GM21360 (cell line): ENCODE results near the gene NCKAP1.
"Not testable (repeated sequence)": the region's sequence is repeated elsewhere in the genome, so short reads cannot be mapped to it uniquely, and the experiment has no call there.

Experiments used
- ATAC-seq: cut with Tn5 transposase; IDR thresholded peaks from one replicate; pipeline ENCODE4 v1.9.1; 2021; ENCODE audit warnings: mild to moderate bottlenecking, moderate library complexity; ENCODE audit not compliant: unreplicated experiment

Gene NCKAP1

DNA sequence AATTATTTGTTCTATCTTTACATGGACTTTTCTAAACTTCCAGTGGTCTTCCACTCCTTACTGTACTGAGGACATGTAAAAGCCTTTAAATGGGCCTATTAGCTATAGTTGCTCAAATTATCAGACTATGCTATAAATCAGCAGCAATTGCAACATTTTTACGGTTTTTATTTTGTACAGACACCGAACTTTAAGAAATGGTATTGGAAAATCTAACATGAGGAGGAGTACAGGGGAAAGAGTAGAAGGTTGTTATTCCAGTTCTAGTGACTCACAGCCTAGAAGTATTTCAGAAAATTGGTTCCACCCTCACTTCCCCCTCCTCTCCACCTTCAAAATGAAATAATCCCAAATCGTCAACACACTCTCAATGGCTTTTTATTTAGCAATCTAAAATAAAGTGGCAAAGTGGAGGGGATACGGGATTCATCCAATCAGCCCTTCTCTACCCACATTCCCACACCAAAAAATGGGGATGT lies 1.1 kb downstream of the NCKAP1 start:
- no peak for ATAC-seq

DNA sequence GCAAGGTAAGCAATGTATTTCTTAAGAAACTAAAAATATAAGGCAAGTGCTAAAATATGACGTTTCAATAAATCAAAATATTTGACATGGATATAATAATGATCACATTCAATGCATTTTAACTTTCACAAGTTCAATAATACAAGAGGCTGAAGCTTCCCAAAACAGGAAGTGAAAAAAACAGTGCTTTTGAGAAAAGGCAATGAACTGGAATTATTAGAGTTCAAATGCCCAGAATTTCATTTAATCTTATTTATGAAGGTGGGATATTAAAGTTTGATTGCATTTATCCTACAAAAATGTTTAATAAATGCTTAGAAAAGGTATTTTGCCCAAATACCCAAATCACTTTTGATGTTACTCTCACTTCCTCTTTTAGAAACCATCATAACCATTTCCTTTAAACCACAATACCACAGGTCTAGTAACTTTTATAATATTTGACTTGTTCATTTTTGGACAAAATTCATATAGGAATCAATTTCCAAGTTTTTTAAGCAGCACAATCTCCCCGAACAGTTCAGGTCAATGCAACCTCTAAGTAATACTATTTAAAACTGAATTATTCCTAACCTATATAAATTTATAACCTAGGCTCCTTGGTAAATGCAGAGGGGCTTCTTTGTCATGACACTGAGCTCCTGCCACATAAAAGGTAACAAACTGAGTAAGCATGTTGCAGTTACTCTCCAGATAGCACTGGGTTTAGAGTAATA lies 2.1 kb downstream of the NCKAP1 start:
- peak; percentile 44 for ATAC-seq

DNA sequence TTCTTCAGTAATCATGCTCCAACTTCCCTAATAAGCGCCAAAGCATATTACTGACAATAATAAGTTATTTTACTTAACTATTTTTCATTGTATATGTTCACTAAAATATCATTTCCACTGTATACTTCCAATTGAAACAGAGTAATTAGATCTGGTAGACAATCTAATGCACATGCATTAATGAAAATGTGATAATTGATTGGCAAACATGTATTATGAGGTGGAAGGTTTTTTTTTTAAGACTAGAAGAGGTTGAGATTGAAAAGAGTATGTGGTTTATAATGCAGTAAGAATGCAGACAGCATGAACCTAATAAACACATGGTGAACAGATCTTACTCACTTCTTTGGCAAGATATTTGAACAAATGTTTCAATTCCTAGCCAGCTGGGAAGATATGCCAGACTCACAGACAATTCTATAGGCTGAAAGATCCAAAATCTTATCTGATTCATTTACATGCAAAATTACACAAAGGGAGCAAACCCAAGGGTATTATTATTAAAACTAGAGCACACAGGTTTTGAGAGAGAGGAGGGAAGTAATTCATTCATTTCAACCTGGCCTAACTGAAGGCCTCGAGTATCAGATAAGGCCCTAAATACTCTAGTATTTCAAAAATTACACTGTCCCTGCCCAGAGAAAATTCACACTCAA lies 2.8 kb downstream of the NCKAP1 start:
- no peak for ATAC-seq

DNA sequence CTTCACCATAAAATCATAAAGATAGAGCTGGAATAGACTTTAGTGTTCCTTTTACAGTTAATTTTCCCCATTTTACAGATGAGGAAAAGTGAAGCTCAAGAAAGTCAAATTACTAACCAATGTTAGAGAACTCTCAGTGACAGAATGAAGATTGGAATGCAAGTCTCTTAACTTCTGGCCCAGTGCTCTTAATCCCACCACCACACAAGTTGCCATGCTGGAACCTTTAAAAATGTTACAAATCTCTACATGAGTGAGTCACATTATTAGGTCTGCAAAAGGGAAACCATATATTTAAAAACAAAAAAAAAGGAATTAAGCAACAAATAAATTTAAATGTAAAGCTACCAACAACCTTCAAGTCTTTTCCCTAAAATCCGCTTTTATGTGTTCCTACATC lies 3.5 kb downstream of the NCKAP1 start:
- ATAC-seq = no peak

DNA sequence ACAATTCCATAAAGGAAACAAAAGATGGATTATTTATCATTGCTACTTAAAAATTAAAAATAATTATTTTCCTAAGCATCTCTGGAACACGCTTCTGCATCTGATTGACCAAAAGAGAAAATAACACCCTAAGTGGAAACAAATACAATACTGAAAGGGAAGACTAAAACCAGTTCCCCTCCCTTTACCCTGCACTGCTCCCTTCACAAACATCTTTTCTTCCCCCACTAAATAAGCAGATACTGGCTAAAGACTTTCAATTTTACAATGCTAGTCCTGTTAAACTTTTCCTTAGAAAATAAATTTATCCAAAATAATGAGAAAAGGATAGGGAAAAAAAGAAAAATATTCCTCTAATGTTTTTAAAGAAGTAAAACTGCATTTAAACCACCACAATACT lies 4.3 kb downstream of the NCKAP1 start:
- ATAC-seq = no peak

DNA sequence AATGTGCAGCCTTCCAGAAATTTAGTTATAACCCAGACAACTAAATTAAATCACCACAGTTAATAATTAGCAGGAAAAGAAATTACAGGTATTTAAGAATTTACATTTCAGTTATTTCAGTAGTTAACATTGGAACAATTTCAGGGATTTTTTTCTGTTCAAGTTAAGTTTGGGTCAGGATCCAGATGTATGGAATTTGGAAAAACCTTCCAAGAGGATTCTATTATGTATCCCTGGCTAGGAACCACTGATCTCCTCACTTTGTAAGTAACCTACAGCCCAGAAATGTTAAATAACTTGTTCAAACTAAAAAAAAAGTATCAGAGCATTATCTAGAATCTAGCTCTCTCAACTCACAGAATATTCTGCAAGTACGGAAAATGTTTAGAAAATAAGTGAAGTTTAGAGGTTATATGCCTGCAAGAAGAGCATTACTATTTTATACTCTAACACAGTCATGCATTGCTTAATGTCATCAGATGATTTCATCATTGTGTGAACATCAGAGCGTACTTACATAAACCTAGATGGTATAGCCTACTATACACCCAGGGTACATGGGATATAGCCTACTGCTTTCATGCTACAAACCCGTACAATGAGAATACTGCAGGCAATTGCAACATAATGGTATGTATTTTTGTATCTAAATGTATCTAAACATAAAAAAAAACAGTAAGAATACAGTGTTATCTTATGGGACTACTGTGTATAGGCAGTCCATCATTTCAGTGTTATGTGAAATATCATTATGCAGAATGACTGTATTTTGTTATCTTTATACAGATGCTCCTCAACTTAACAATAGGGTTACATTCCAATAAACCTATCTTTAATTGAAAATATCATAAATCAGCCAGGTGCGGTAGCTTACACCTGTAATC lies 6.1 kb downstream of the NCKAP1 start:
- ATAC-seq = no peak

DNA sequence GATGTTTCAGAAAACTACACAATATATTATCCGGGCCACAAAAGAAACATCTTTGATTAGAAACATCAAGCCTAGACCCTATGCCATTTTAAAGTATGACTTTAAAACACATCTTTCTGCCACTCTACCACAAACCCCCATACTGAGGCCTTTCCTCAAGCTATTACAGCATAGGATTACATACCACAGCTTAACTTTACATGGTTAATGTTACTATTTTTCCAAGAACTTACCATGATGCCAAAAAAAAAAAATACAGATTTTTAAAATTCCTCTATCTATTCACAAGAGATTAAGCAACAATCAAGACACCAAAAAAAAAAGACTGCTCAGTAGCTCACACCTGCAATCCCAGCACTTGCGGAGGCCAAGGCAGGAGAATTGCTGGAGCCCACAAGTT lies 9.0 kb downstream of the NCKAP1 start:
- ATAC-seq = no peak

DNA sequence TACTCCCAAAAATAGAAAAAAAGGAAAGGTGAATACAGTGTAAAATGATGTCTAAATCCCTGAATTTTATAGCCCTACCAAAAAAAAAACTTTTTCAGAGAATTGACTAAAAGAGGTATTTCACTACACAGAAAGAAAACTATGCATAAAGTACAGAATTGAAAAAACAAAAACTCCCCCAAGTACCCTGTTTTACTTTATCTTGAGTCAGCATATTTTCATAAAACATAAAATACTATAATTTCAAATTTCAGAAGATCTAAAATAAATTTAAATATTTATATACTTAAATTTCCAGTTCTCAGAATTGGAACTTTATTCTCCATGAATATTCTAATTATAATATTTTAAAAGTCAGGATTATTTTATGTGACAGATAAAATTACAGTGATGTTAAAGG lies 10.1 kb downstream of the NCKAP1 start:
- no peak for ATAC-seq

DNA sequence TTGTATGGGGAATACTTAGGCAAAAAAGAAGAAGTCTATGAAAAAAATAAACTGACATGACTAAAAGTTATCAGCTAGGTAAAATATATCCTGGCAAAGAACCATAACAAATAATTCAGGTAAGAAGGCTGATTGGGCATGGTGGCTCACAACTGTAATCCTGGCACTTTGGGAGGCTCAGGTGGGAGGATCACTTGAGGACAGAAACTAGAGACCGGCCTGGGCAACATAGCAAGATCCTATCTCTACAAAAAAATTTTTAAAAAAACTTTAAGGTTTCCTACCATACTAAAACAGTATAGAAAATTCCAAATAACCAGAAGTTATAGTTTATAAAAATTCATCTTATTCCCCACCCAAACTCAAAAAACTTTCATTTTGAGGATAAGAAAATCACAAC lies 10.8 kb downstream of the NCKAP1 start:
- no peak for ATAC-seq

DNA sequence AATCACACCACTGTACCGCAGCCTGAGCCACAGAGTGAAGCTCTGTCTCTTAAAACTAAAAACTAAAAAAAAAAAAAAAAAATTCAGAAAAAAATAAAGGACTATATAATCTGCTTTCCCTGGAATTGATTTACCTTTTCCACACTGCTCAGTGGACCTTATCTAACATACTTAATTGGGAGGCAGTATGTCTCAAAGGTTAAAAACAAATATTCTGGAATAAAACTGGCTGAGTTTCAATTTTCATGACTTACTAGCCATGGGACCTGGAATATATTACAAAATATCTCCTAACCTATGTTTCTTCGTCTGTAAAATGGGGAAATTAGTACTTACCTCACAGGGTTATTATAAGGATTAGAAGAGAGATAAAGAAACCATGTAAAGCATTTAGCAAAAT lies 11.8 kb downstream of the NCKAP1 start:
- no peak for ATAC-seq

DNA sequence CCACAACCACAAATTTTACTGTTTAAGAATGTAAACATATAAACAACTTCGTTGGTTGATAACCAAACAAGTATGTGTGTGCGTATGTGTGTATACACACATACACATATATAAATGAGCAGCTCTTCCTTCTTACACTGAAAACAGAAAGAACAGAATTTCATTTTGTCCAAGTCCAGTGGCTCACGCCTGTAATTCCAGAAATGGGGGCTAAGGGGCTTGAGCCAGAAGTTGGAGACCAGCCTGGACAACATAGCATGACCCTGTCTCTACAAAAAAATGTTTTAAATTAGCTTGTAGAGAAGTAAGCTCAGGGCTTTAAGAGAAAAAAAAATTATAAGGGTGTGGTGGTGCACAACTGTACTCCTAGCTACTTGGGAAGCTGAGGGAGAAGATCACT lies 12.3 kb downstream of the NCKAP1 start:
- no peak for ATAC-seq

DNA sequence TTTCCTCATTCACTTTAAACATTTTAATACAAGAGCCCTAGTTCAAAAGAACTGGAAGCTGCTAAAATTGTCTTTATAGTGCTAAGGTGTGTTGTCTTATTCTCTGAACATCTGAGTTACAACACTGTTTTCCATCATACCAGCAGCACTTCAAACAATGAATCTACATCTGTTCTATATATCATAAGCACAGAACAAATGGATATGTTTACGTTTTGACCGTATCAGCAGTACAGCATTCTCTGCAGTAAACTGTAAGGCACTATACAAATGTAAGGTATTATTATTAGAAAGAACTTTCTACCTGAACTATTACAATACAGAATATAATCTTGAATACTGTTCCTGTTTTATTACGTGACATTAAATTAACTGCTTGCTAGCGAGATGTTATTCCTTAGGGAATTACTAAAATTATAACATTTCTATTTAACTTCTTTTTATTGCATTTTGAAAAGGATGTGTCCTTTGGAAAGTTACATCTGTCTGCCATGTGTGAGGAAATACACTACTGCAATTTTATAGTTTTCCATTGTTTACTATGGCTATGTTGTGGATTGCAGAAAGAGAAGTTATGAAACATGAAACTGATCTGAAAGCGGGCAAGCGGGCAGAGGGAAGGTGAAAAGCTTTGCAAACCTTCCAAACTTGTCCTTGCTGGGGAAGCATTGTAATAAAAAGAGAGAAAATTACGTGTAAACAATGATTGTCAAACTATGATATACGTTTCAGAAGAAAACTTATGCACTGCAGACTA lies 13.7 kb downstream of the NCKAP1 start:
- ATAC-seq = no peak

DNA sequence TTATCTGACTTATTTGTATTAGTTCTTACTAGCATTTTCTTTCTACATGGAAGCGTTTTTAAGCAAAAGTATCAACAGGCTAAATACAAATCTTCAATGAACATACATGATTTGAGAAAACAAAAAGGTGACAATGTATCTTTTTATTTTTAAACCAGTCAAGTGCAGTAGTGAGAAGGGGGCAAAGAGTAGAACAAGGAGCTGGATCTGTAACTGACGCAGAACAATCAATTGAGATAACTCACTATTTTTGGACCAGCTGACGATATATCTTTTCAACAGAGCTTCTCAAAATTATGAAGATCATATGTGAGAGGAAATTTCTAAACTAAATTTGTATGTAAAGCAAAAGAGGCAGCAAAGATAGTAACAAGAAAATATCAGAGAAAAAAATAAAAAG lies 15.5 kb downstream of the NCKAP1 start:
- no peak for ATAC-seq

DNA sequence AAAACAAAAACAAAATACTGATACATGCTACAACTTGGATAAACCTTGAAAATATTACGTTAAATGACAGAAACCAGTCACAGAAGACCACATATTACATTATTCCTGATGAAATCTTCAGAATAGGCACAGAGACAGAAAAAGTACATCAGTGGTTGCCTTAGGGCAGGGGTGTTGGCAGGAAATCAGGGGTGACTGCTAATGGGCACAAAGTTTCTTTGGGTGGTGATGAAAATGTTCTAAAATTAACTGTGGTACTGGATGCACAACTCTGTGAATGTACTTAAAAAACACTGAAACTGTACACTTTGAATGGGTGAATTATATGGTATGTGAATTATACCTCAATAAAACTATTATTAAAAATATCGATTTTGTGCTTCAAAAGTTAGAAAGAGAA lies 16.6 kb downstream of the NCKAP1 start:
- no peak for ATAC-seq

DNA sequence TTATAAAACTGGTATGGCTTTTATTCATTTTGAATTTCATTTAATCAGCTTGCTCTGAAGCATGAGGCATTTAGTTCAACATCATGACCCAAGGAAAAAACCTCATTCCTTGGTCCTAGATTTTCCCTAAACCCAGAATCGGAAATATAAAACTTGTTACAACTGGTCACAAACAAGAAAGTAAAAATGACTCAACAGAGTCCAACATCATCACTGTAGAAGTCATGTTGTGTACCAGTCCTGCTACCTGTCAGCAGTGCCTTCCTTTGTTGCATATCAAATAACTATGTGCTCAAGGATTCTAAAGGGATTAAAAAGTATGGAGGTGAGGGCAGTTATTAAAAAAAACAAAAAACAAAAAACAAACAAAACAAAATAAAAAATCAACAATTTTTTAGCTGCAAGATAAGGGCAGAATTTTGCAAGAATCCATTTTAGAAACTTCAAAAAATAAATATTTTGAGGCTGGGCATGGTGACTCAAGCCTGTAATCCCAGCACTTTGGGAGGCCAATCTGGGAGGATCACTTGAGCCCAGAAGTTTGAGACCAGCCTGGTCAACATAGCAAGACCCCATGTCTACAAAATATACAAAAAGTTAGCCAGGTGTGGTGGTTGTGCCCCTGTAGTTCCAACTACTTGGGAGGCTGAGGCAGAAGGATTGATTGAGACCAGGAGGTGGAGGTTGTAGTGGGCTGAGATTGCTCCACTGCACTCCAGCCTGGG lies 18.4 kb downstream of the NCKAP1 start:
- ATAC-seq = no peak

DNA sequence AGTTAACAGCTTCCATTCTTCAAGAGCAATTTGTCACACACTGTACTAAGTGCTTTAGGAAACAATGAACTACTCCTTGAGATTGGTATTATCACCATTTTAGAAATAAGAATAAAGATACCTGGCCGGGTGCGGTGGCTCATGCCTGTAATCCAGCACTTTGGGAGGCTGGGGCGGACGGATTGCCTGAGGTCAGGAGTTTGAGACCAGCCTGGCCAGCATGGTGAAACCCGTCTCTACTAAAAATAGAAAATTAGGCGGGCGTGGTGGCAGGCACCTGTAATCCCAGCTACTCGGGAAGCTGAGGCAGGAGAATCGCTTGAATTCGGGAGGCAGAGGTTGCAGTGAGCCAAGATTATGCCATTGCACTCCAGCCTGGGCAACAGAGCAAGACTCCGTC lies 20.4 kb downstream of the NCKAP1 start:
- ATAC-seq = not testable (repeated sequence)

DNA sequence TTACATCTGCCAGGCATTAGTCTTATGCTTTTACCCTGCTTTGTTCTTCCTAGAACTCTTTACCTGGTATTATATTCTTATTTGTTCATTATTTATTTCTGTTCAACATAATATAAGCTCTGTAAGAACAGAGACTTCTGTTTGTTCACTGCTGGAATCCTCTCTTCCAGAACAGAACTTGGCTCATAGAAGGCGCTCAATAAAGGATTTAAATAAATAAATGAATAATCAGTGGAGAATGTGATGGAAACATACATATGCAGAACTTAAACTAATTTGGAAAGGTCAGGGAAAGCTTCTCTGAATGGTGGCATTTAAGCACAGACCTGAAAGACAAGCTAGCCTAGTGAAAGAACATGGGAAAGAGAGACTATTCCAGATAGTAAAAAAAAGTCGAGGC lies 24.3 kb downstream of the NCKAP1 start:
- ATAC-seq = no peak

DNA sequence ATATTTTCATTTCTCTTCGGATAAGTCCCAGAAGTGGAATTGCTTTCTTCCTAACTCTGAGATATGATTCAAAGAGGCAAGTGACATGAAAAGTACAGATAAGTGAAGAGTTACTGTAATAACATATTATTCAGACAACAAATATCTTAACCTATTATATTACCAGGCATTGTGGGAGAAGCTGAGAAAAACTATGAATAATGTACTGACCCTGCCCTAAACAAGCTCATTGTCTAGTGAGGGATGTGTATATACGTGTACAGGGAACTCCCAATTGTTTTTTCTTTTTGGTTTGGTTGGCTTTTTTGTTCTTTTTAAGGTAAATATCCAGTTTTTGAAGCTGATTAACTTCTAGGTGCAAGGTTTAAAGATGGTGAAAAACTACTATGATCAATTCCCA lies 26.5 kb downstream of the NCKAP1 start:
- ATAC-seq = no peak

DNA sequence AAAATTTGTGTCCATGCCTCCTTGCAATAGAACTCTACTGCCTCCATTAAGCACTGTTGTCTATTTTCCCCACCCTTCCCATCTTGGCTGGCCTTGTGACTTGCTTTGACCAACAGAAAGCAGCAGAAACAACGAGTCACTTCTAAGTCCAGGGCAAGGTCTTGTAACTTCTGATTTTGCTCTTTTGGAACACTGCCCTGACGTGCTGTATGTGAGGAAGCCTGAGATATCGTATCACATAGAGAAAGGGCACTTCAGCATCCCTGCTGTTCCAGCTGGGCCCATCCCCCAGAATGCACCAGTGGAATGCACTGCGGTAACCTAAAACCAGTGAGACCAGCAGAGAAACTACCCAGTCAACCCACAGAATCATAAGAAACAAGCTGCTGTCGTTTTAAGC lies 28.1 kb downstream of the NCKAP1 start:
- no peak for ATAC-seq

DNA sequence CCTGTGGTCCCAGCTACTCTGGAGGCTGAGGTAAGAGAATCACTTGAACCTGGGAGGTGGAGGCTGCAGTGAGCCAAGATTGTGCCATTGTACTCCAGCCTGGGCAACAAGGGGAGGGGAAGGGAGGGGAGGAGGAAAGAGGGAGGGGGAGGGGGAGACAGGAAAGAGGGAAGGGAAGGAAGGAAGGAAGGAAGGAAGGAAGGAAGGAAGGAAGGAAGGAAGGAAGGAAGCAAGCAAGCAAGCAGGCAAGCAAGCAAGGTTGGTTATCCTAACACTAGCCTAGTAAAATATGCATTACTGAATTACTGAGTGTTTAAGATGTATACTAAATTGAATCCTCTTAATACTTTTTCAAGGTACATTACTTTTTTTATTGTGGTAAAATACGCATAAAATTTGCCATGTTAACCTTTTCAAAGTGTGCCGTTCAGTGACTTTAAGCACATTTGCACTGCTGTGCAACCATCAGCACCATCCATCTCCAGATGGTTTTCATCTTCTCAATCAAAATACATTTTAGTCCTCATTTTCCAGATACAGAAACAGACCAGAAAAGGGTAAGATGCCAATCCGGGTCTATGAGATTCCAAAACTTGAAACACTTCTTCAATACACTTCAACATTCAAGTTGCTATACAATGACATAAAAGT lies 28.9 kb downstream of the NCKAP1 start:
- ATAC-seq = no peak
